Colonic mucosa (tissue), 4 donors: ENCODE results near the gene KAT6B. TPM values are rescaled to one million over a fixed set of nuclear protein-coding genes. Genes with fewer than 3 reads are reported as not detected.

ENCODE experiments used
- DNase-seq: peaks from one replicate; pipeline ENCODE4 v3.0.0-alpha.2; 2020
- H3K27ac ChIP-seq: fragments of 200-600 bp; one replicate; pipeline ENCODE4 v1.8.0; 2021
- H3K27me3 ChIP-seq: fragments of 200-600 bp; one replicate; pipeline ENCODE4 v1.8.0; 2021
- H3K36me3 ChIP-seq: fragments of 200-600 bp; one replicate; pipeline ENCODE4 v1.8.0; 2021
- H3K4me1 ChIP-seq: fragments of 200-600 bp; one replicate; pipeline ENCODE4 v1.8.0; 2021; ENCODE audit warnings: mild to moderate bottlenecking
- H3K4me3 ChIP-seq: fragments of 200-600 bp; one replicate; pipeline ENCODE4 v1.8.0; 2021
- H3K9ac ChIP-seq, 2 donors: one replicate each; pipeline ENCODE4 v1.7.0; 2013; ENCODE audit warnings: control low read depth in 2 of 2, low read depth in 2 of 2, low read length in 2 of 2
- H3K9me3 ChIP-seq: fragments of 200-600 bp; one replicate; pipeline ENCODE4 v1.8.0; 2021
- intact Hi-C: fragments of 100-400 bp; cut with DNase I; formaldehyde crosslinking; loops from one replicate; pipeline ENCODE4 v1.14.1; 2022
- total RNA-seq, 2 donors: library from RNA; stranded (reverse); fragmentation: NEBNext Ultra II Directional in 1 of 2; extraction: Animal tissue kit (Norgen Biotek cat#: 25700) in 1 of 2; gene quantifications; one replicate each; pipeline ENCODE4 v1.2.1, GENCODE V29; 2021
- TF ChIP-seq, protein P1 (sequence below): fragments of 200-600 bp; IDR thresholded peaks from one replicate; pipeline ENCODE4 v1.8.0; 2022; ENCODE audit warnings: antibody characterized with exemption, mild to moderate bottlenecking
- donor health status: healthy.
- donor health status: DM: no; HTN: no; CAD: no.
- donor health status: DM: no; HTN: no; CAD: no.

Gene KAT6B
- total RNA-seq, 2 donors from 2014 or later: 18.7 to 24.2 TPM

GRCh38 chr10:74947781-74948401 lies 121.5 kb downstream of the KAT6B start:
- TF ChIP-seq, protein P1, sequence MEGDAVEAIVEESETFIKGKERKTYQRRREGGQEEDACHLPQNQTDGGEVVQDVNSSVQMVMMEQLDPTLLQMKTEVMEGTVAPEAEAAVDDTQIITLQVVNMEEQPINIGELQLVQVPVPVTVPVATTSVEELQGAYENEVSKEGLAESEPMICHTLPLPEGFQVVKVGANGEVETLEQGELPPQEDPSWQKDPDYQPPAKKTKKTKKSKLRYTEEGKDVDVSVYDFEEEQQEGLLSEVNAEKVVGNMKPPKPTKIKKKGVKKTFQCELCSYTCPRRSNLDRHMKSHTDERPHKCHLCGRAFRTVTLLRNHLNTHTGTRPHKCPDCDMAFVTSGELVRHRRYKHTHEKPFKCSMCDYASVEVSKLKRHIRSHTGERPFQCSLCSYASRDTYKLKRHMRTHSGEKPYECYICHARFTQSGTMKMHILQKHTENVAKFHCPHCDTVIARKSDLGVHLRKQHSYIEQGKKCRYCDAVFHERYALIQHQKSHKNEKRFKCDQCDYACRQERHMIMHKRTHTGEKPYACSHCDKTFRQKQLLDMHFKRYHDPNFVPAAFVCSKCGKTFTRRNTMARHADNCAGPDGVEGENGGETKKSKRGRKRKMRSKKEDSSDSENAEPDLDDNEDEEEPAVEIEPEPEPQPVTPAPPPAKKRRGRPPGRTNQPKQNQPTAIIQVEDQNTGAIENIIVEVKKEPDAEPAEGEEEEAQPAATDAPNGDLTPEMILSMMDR: no peak
- no peaks in the 10 kb centered on the region for H3K4me1 ChIP-seq
- no peaks in the 10 kb centered on the region for H3K36me3 ChIP-seq
- DNase-seq: no peak
- no peaks in the 10 kb centered on the region for H3K27me3 ChIP-seq
- intact Hi-C loops: no loop called here
- H3K9me3 ChIP-seq: no peaks in the 10 kb centered on the region
- no peak overlapping the region for H3K9ac ChIP-seq
- H3K4me3 ChIP-seq: no peak overlapping the region
- no peak overlapping the region for H3K27ac ChIP-seq

GRCh38 chr10:74949034-74949832 lies 122.8 kb downstream of the KAT6B start:
- Histone ChIP-seq H3K36me3 (no peaks in the 10 kb centered on the region), H3K4me1 (no peaks in the 10 kb centered on the region), H3K27me3 (no peaks in the 10 kb centered on the region), H3K27ac (no peak overlapping the region), H3K9ac (no peak overlapping the region), H3K9me3 (no peaks in the 10 kb centered on the region), H3K4me3 (no peak overlapping the region)
- DNase-seq: no peak
- TF ChIP-seq, protein P1: no peak
- intact Hi-C loops: no loop called here

DNA sequence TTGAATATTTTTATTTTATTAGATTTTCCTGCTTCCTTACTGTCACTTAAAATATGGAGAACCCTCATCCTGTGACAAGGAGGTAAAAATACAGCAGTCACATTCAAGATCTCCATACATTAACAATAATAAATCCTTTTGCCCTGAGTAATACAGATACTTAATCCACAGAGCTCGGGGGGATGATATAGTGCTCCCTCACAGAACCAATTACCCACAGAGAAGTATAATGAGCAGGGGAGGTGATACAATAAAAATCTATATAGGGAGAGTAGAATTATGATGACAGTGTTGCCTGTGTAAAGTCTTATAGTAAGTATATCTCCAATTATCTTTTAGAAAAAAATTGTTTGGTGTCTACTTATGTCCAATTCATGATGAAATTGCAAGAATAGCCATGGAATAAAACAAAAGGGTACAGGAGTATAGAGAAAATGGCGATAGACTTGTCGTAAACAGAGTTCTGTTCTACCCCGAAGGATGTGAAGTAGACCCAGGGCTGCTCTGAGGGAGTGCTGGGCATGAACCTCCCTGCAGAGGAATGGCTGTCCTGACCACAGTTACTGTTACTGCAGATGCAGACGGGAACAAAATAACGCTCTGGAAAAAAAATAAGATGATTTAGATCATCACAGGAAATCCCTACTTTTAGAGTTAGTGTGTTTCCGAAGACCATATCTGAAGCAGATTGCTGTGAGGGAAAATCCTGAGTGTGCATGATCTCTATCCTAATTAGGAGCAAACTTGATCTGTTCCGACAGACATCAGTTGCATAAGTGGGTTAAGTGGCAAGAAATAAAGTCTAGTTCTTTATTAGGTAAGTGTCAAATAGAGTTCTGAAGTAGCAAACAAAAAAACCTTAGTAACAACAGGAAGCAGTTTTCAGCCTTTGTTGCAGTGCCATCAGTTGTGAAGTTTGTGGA lies 123.7 kb downstream of the KAT6B start:
- no peaks in the 10 kb centered on the region for H3K4me1 ChIP-seq
- H3K9me3 ChIP-seq: no peaks in the 10 kb centered on the region
- no peaks in the 10 kb centered on the region for H3K36me3 ChIP-seq
- no peak overlapping the region for H3K9ac ChIP-seq
- no peak overlapping the region for H3K4me3 ChIP-seq
- intact Hi-C loops: no loop called here
- DNase-seq: no peak
- TF ChIP-seq, protein P1: no peak
- H3K27me3 ChIP-seq: no peaks in the 10 kb centered on the region
- H3K27ac ChIP-seq: no peak overlapping the region

- H3K27ac ChIP-seq: no peak overlapping the region
- no peaks in the 10 kb centered on the region for H3K36me3 ChIP-seq
- TF ChIP-seq, protein P1: no peak
- no peaks in the 10 kb centered on the region for H3K9me3 ChIP-seq
- no peaks in the 10 kb centered on the region for H3K4me1 ChIP-seq
- intact Hi-C loops: no loop called here
- no peak overlapping the region for H3K9ac ChIP-seq
- no peak overlapping the region for H3K4me3 ChIP-seq
- DNase-seq: no peak
- no peaks in the 10 kb centered on the region for H3K27me3 ChIP-seq
These were observed 126.8 kb downstream of the KAT6B start for GRCh38 chr10:74953214-74953613.

DNA sequence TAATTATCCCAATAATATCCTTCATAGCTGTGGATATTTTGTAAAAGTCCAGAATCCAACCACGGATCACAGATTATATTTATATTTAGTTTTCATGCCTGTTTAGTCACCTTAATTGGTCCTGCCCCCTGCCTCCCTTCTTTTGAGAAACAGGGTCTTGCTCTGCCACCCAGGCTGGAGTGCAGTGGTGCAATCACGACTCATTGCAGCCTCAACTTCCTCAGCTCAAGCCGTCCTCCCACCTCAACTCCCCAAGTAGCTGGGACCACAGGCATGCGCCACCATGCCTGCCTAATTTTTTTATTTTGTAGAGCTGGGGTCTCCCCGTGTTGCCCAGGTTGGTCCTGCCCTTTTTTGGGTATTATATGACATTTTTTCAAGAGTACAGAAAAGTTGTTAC lies 129.4 kb downstream of the KAT6B start:
- no peaks in the 10 kb centered on the region for H3K4me1 ChIP-seq
- H3K9me3 ChIP-seq: no peaks in the 10 kb centered on the region
- H3K4me3 ChIP-seq: no peak overlapping the region
- H3K27me3 ChIP-seq: no peaks in the 10 kb centered on the region
- intact Hi-C loops: no loop called here
- TF ChIP-seq, protein P1: no peak
- no peaks in the 10 kb centered on the region for H3K36me3 ChIP-seq
- no peak overlapping the region for H3K27ac ChIP-seq
- no peak for DNase-seq
- H3K9ac ChIP-seq: no peak overlapping the region
